ENCODE measurements around the gene STRAP.

GRCh38 chr12:15933751-15934150, 51.6 kb downstream of the STRAP start:
- no peak for TF ChIP-seq ZNF704 (tag by site-specific recombination; IDR thresholded peaks at IDR 0.05)
- no peak for TF ChIP-seq CTCF (tag by site-specific recombination; IDR thresholded peaks at IDR 0.05)
- no peak for TF ChIP-seq ZNF10 (tag by site-specific recombination; IDR thresholded peaks at IDR 0.05)
- TF ChIP-seq, protein P1, sequence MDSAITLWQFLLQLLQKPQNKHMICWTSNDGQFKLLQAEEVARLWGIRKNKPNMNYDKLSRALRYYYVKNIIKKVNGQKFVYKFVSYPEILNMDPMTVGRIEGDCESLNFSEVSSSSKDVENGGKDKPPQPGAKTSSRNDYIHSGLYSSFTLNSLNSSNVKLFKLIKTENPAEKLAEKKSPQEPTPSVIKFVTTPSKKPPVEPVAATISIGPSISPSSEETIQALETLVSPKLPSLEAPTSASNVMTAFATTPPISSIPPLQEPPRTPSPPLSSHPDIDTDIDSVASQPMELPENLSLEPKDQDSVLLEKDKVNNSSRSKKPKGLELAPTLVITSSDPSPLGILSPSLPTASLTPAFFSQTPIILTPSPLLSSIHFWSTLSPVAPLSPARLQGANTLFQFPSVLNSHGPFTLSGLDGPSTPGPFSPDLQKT (IDR thresholded peaks at IDR 0.05; ENCODE audit: borderline replicate concordance, low read depth, low read length), result no peak
- TF ChIP-seq KLF1 (tag by site-specific recombination; IDR thresholded peaks at IDR 0.05), result no peak
- TF ChIP-seq ZNF510 (tag by site-specific recombination; IDR thresholded peaks at IDR 0.05; ENCODE audit: insufficient replicate concordance), result no peak
- TF ChIP-seq BCL11A (tag by site-specific recombination; IDR thresholded peaks at IDR 0.05; ENCODE audit: low read depth), result no peak
- TF ChIP-seq ZNF639 (tag by site-specific recombination; IDR thresholded peaks at IDR 0.05), result no peak
- TF ChIP-seq ZNF138 (tag by site-specific recombination; IDR thresholded peaks at IDR 0.05; ENCODE audit: borderline replicate concordance), result no peak
